Tibial nerve (tissue), 4 donors: ENCODE measurements around the gene EFEMP2. TPM values are rescaled to one million over a fixed set of nuclear protein-coding genes. Genes with fewer than 3 reads are reported as not detected.
A peak's percentile ranks its signal among the peaks of the same experiment; 100 is the strongest.

Experiments
- DNase-seq, 2 donors: peaks; one replicate each; pipeline ENCODE4 v3.0.0-alpha.2; 2019; ENCODE audit warnings: low spot score in 2 of 2
- H3K27ac ChIP-seq, 4 donors: fragments of 200-600 bp; sonication (generic) in 3 of 4; one replicate each; pipeline ENCODE4 v1.5.1; 2017 to 2019; ENCODE audit warnings: mild to moderate bottlenecking in 1 of 4
- H3K27me3 ChIP-seq, 2 donors: fragments of 200-600 bp; sonication (generic) in 1 of 2; one replicate each; pipeline versions ENCODE4 v1.5.1 to v1.6.0; 2017 to 2019
- H3K36me3 ChIP-seq, 3 donors: fragments of 200-600 bp; sonication (generic); one replicate each; pipeline ENCODE4 v1.5.1; 2018 to 2019
- H3K4me1 ChIP-seq, 4 donors: fragments of 200-600 bp; sonication (generic) in 3 of 4; one replicate each; pipeline ENCODE4 v1.5.1; 2017 to 2019
- H3K4me3 ChIP-seq, 4 donors: fragments of 200-600 bp; sonication (generic) in 3 of 4; one replicate each; pipeline ENCODE4 v1.5.1; 2017 to 2019; ENCODE audit warnings: mild to moderate bottlenecking in 1 of 4, moderate library complexity in 1 of 4
- H3K9me3 ChIP-seq, 4 donors: fragments of 200-600 bp; sonication (generic) in 3 of 4; one replicate each; pipeline ENCODE4 v1.5.1; 2017 to 2019
- CTCF ChIP-seq, 5 experiments: fragments of 200-600 bp in 3 of 5; fragments of 450-650 bp in 2 of 5; sonication (generic) in 3 of 5; IDR thresholded peaks; one replicate each; pipeline ENCODE4 v1.5.1; 2016 to 2019; ENCODE audit warnings: antibody characterized with exemption in 5 of 5, mild to moderate bottlenecking in 3 of 5, moderate library complexity in 2 of 5
- EP300 ChIP-seq, 2 donors: sonication (generic); formaldehyde crosslinking; IDR thresholded peaks; one replicate each; pipeline ENCODE4 v1.6.1; 2017; ENCODE audit warnings: antibody characterized with exemption in 2 of 2, mild to moderate bottlenecking in 1 of 2
- POLR2A ChIP-seq, 2 donors: fragments of 450-650 bp; IDR thresholded peaks; one replicate each; pipeline ENCODE4 v1.6.1; 2017; ENCODE audit warnings: antibody characterized with exemption in 2 of 2, mild to moderate bottlenecking in 2 of 2, moderate library complexity in 2 of 2
- WGBS, 2 donors: methylation state at CpG; one replicate each; pipeline ENCODE4 v1.1.5; 2018; 5-methylcytosine and 5-hydroxymethylcytosine counted together
- total RNA-seq, 4 donors: library from RNA; depleted of rRNA; stranded (reverse); fragments of >200 nt; gene quantifications; one replicate each; pipeline ENCODE4 v1.1.0, GENCODE V29; 2016

Gene EFEMP2
- total RNA-seq, 4 donors from 2014 or later, result 59.2 to 92.7 (median 82.0) TPM

GRCh38 chr11:65865550-65866172, 6.9 kb downstream of the EFEMP2 start:
- Histone ChIP-seq H3K9me3 (no peaks in the 10 kb centered on the region), H3K27ac (no peak overlapping the region), H3K27me3 (no peaks in the 10 kb centered on the region), H3K4me1 (peaks cover 0 to 41% (median 11%) of the 10 kb centered on the region in 4 donors), H3K36me3 (peaks cover 0 to 90% (median 30%) of the 10 kb centered on the region in 3 donors), H3K4me3 (no peak overlapping the region)
- TF ChIP-seq POLR2A (IDR thresholded peaks at IDR 0.05), result no peak
- TF ChIP-seq EP300 (IDR thresholded peaks at IDR 0.05), result no peak
- TF ChIP-seq CTCF (IDR thresholded peaks at IDR 0.05), result no peak
- no peak for DNase-seq
- WGBS, 2 donors, result 70 to 71% methylated on average over 9 of the region's 9 CpGs

GRCh38 chr11:65864706-65865471, 7.7 kb downstream of the EFEMP2 start:
- H3K4me1 ChIP-seq, result peaks cover 0 to 37% (median 11%) of the 10 kb centered on the region in 4 donors
- no peak for TF ChIP-seq EP300 (IDR thresholded peaks at IDR 0.05)
- TF ChIP-seq CTCF (IDR thresholded peaks at IDR 0.05), result no peak
- TF ChIP-seq POLR2A (IDR thresholded peaks at IDR 0.05), result no peak
- no peak overlapping the region for H3K4me3 ChIP-seq
- no peak for DNase-seq
- H3K36me3 ChIP-seq, result peaks cover 0 to 82% (median 30%) of the 10 kb centered on the region in 3 donors
- WGBS, 2 donors, result 83 to 84% methylated on average over 13 to 18 of the region's 18 CpGs
- H3K27ac ChIP-seq, result no peak overlapping the region
- H3K9me3 ChIP-seq, result no peaks in the 10 kb centered on the region
- H3K27me3 ChIP-seq, result no peaks in the 10 kb centered on the region

DNA sequence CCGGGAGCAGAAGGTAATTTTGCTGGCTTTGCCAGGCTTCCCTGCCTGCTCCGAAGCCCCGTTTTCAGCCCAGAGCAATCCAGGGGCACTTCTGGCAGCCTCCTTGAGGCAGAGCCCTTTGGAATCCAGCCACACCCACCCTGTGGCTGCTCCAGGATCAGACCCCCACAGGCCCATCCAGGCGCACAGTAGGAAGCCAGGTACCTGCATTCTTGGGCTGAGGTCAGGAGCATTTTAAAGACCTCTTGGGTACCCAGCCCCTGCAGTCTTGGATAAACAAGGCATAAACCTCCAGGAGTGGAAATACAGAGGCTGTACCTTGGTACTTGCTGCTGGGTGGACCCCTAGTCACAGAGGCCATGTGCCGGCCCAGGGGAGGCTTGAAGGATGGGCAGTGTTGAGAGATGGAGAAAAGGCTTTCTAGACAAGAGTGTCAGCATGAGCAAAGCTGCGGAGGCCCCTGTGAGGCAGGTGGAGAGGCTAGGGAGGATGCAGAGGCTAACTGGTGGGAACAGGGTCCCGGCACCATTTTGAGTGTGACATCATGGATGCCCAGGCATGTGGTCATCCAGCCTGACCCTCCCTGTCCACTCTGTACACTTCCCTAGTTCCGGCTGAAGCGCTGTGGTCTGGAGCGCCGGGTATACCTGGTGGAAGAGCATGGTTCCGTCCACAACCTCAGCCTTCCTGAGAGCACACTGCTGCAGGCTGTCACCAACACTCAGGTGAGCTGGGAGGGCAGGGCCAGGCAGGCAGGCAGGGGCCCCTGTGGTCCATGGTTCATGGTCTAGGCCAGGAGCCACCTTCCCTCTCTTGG, 8.5 kb downstream of the EFEMP2 start:
- no peak for DNase-seq
- no peaks in the 10 kb centered on the region for H3K27me3 ChIP-seq
- peaks cover 0 to 74% (median 30%) of the 10 kb centered on the region in 3 donors for H3K36me3 ChIP-seq
- peaks cover 0 to 40% (median 13%) of the 10 kb centered on the region in 4 donors for H3K4me1 ChIP-seq
- no peaks in the 10 kb centered on the region for H3K9me3 ChIP-seq
- H3K4me3 ChIP-seq, result no peak overlapping the region
- TF ChIP-seq POLR2A (IDR thresholded peaks at IDR 0.05) (no peak), EP300 (IDR thresholded peaks at IDR 0.05) (no peak), CTCF (IDR thresholded peaks at IDR 0.05) (no peak)
- whole genome bisulfite sequencing, 2 donors, result 82 to 86% methylated on average over 11 to 12 of the region's 12 CpGs
- no peak overlapping the region for H3K27ac ChIP-seq

DNA sequence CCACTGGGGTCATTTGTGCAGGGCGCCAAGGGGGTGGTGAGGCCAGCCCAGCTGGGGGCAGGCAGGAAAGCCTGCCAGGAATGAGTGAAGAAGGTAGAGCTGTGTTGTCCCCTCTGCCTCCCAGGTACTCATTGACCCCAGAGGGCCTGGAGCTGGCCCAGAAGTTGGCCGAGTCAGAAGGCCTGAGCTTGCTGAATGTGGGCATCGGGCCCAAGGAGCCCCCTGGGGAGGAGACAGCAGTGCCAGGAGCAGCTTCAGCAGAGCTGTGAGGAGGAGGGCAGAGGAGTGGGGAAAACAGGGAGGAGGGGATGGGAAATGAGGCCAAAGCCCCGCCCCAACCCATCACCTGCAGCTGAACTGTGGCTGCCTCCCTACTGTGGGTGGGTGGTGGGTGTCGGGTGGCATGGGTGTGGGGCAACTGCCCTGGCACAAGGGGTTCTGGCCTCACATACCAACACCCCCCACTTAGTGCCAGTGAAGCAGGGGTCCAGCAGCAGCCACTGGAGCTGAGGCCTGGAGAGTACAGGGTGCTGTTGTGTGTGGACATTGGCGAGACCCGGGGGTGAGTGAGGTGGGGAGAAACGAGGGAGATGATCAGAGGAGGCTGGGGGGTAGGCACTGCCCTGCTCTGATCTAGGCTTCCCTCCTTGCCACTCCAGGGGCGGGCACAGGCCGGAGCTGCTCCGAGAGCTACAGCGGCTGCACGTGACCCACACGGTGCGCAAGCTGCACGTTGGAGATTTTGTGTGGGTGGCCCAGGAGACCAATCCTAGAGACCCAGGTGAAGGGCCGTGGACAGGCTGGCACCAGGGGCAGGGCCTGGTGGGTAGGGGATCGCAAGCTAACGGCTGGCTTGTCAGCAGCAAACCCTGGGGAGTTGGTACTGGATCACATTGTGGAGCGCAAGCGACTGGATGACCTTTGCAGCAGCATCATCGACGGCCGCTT, 9.4 kb downstream of the EFEMP2 start:
- WGBS, 2 donors, result 82 to 83% methylated on average over 21 to 24 of the region's 24 CpGs

More for the DNA sequence above, 9.4 kb downstream of the EFEMP2 start:
- H3K4me1 ChIP-seq, result peaks cover 0 to 47% (median 13%) of the 10 kb centered on the region in 4 donors
- H3K4me3 ChIP-seq, result no peak overlapping the region
- TF ChIP-seq EP300 (IDR thresholded peaks at IDR 0.05), result no peak
- TF ChIP-seq CTCF (IDR thresholded peaks at IDR 0.05), result no peak
- TF ChIP-seq POLR2A (IDR thresholded peaks at IDR 0.05), result no peak
- peaks cover 0 to 66% (median 30%) of the 10 kb centered on the region in 3 donors for H3K36me3 ChIP-seq
- H3K9me3 ChIP-seq, result no peaks in the 10 kb centered on the region
- H3K27me3 ChIP-seq, result no peaks in the 10 kb centered on the region
- peak overlapping the region in 1 of 4 donors; percentile 27 for H3K27ac ChIP-seq
- DNase-seq, result no peak
